Measurements from ENCODE around the gene SYT8.
A peak's percentile ranks its signal among the peaks of the same experiment; 100 is the strongest.
"Not testable (repeated sequence)": the region's sequence is repeated elsewhere in the genome, so short reads cannot be mapped to it uniquely, and the experiment has no call there.

The SYT8 gene

GRCh38 chr11:1868636-1869291 is 34.0 kb downstream of the SYT8 start:
- no peak for DNase-seq (ENCODE audit: low read depth)
- H3K4me3 ChIP-seq (ENCODE audit: low read depth, low read length): no peak overlapping the region

- DNase-seq (ENCODE audit: low read depth): no peak
- no peak overlapping the region for H3K4me3 ChIP-seq (ENCODE audit: low read depth, low read length)
Measured at GRCh38 chr11:1869427-1870325, 34.9 kb downstream of the SYT8 start.

- DNase-seq (ENCODE audit: low read depth): no peak
- H3K4me3 ChIP-seq (ENCODE audit: low read depth, low read length): no peak overlapping the region
Measured at GRCh38 chr11:1870326-1870696, 35.5 kb downstream of the SYT8 start.

- no peak for DNase-seq (ENCODE audit: low read depth)
- no peak overlapping the region for H3K4me3 ChIP-seq (ENCODE audit: low read depth, low read length)
Measured at GRCh38 chr11:1870721-1871466, 36.1 kb downstream of the SYT8 start.

GRCh38 chr11:1871531-1871930 is 36.7 kb downstream of the SYT8 start:
- peak overlapping the region; percentile 13 for H3K4me3 ChIP-seq (ENCODE audit: low read depth, low read length)
- DNase-seq (ENCODE audit: low read depth): no peak

GRCh38 chr11:1872267-1872985 is 37.6 kb downstream of the SYT8 start:
- no peak overlapping the region for H3K4me3 ChIP-seq (ENCODE audit: low read depth, low read length)
- no peak for DNase-seq (ENCODE audit: low read depth)

GRCh38 chr11:1873048-1873812 is 38.4 kb downstream of the SYT8 start:
- DNase-seq (ENCODE audit: low read depth): no peak
- H3K4me3 ChIP-seq (ENCODE audit: low read depth, low read length): no peak overlapping the region

- DNase-seq (ENCODE audit: low read depth): not testable (repeated sequence)
Measured at GRCh38 chr11:1873813-1874150, 39.0 kb downstream of the SYT8 start.

GRCh38 chr11:1874441-1875092 is 39.8 kb downstream of the SYT8 start:
- not testable (repeated sequence) for H3K4me3 ChIP-seq (ENCODE audit: low read depth, low read length); DNase-seq (ENCODE audit: low read depth)

More at GRCh38 chr11:1873813-1874150, 39.0 kb downstream of the SYT8 start:
- H3K4me3 ChIP-seq (ENCODE audit: low read depth, low read length): not testable (repeated sequence)

- DNase-seq (ENCODE audit: low read depth): no peak
- no peak overlapping the region for H3K4me3 ChIP-seq (ENCODE audit: low read depth, low read length)
Measured at GRCh38 chr11:1875093-1875850, 40.5 kb downstream of the SYT8 start.

GRCh38 chr11:1875851-1876301 is 41.1 kb downstream of the SYT8 start:
- H3K4me3 ChIP-seq (ENCODE audit: low read depth, low read length): peak overlapping the region; percentile 37

GRCh38 chr11:1876361-1877063 is 41.7 kb downstream of the SYT8 start:
- H3K4me3 ChIP-seq (ENCODE audit: low read depth, low read length): peak overlapping the region; percentile 37
- DNase-seq (ENCODE audit: low read depth): peak; percentile 92

More at GRCh38 chr11:1875851-1876301, 41.1 kb downstream of the SYT8 start:
- not testable (repeated sequence) for DNase-seq (ENCODE audit: low read depth)

- no peak for DNase-seq (ENCODE audit: low read depth)
- H3K4me3 ChIP-seq (ENCODE audit: low read depth, low read length): no peak overlapping the region
Measured at GRCh38 chr11:1877211-1878136, 42.7 kb downstream of the SYT8 start.

GRCh38 chr11:1878137-1879031 is 43.6 kb downstream of the SYT8 start:
- no peak for DNase-seq (ENCODE audit: low read depth)
- no peak overlapping the region for H3K4me3 ChIP-seq (ENCODE audit: low read depth, low read length)

GRCh38 chr11:1879342-1879940 is 44.7 kb downstream of the SYT8 start:
- no peak overlapping the region for H3K4me3 ChIP-seq (ENCODE audit: low read depth, low read length)
- no peak for DNase-seq (ENCODE audit: low read depth)

All from skeletal muscle cell (primary cell).